ENCODE results near the gene HYLS1.

GRCh38 chr11:125945797-125946520 is 58.5 kb downstream of the HYLS1 start, which contains the start of gene VSIG10L2:
- TF ChIP-seq CTCF (IDR thresholded peaks at IDR 0.05) = no peak
- TF ChIP-seq POLR2A (IDR thresholded peaks at IDR 0.05) = no peak
- TF ChIP-seq EP300 (IDR thresholded peaks at IDR 0.05) = no peak

All from tibial nerve (tissue), 4 donors.